Measurements from ENCODE around the gene GNPDA2. TPM values are rescaled to one million over a fixed set of nuclear protein-coding genes. Genes with fewer than 3 reads are reported as not detected.

GNPDA2 gene
- total RNA-seq, 1 donor: 41.4 TPM

- peak; percentile 15 for TF ChIP-seq CTCF (IDR thresholded peaks at IDR 0.05; ENCODE audit: insufficient read depth, low read length)
- no peak overlapping the region for H3K4me3 ChIP-seq (ENCODE audit: low read depth, low read length)
- DNase-seq (ENCODE audit: low read depth): peak; percentile 4
These were observed 51.9 kb downstream of the GNPDA2 start for GRCh38 chr4:44674471-44674870.

- H3K4me3 ChIP-seq (ENCODE audit: low read depth, low read length): no peak overlapping the region
- no peak for TF ChIP-seq CTCF (IDR thresholded peaks at IDR 0.05; ENCODE audit: insufficient read depth, low read length)
These were observed 54.7 kb downstream of the GNPDA2 start for GRCh38 chr4:44671636-44672035.

GRCh38 chr4:44670506-44671199, 55.7 kb downstream of the GNPDA2 start:
- DNase-seq (ENCODE audit: low read depth): no peak
- no peak for TF ChIP-seq CTCF (IDR thresholded peaks at IDR 0.05; ENCODE audit: insufficient read depth, low read length)
- no peak overlapping the region for H3K4me3 ChIP-seq (ENCODE audit: low read depth, low read length)

More at GRCh38 chr4:44671636-44672035, 54.7 kb downstream of the GNPDA2 start:
- no peak for DNase-seq (ENCODE audit: low read depth)

- peak; percentile 10 for DNase-seq (ENCODE audit: low read depth)
- TF ChIP-seq CTCF (IDR thresholded peaks at IDR 0.05; ENCODE audit: insufficient read depth, low read length): no peak
- no peak overlapping the region for H3K4me3 ChIP-seq (ENCODE audit: low read depth, low read length)
These were observed 57.8 kb downstream of the GNPDA2 start for GRCh38 chr4:44668526-44668925.

- no peak for TF ChIP-seq CTCF (IDR thresholded peaks at IDR 0.05; ENCODE audit: insufficient read depth, low read length)
- DNase-seq (ENCODE audit: low read depth): no peak
- no peak overlapping the region for H3K4me3 ChIP-seq (ENCODE audit: low read depth, low read length)
These were observed 62.7 kb downstream of the GNPDA2 start for GRCh38 chr4:44663539-44664263.

- no peak overlapping the region for H3K4me3 ChIP-seq (ENCODE audit: low read depth, low read length)
- no peak for DNase-seq (ENCODE audit: low read depth)
- no peak for TF ChIP-seq CTCF (IDR thresholded peaks at IDR 0.05; ENCODE audit: insufficient read depth, low read length)
These were observed 63.7 kb downstream of the GNPDA2 start for GRCh38 chr4:44662623-44663005.
